Measurements from ENCODE around the gene EEF1AKMT2.

DNA sequence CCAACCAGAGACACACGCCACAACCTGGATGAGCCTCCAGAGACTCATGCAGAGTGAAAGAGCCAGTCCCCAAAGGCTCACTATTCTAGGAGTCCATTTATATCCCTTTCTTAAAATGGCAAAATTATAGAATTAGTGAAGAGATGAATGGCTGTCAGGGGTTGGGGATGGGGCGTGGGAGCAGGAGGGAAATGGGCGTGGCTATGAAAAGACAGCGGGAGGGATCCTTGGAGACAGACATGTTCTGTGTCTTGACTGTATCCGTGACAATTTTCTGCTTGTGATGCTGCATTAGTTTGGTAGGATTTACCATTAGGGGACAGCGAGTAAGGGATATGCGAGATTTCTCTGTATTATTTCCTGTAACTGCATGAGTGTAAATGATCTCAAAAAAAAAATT lies 80.5 kb downstream of the EEF1AKMT2 start:
- TF ChIP-seq CTCF (IDR thresholded peaks at IDR 0.05) (no peak), POLR2AphosphoS5 (IDR thresholded peaks at IDR 0.05) (no peak), EP300 (IDR thresholded peaks at IDR 0.05) (no peak)
